ENCODE data around the gene ATP5PF. TPM values are rescaled to one million over a fixed set of nuclear protein-coding genes. Genes with fewer than 3 reads are reported as not detected.

ATP5PF gene
- polyA plus RNA-seq, 1 experiment: 222 TPM

DNA sequence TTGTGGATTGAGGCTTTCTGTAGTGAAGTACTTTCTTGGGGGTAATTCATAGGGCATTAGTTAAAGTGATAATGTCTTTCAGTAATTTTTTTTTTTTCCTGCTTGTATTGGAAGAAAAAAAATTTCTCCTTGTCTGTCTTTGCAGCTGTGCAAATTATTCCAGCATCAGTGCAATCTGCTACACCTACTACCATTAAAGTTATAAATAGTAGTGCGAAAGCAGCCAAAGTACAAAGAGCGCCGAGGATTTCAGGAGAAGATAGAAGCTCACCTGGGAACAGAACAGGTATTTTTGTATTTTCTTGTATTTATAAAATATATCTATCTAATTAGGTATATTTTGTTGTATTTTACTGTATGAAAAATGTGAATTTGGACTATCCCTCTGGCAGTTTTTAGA, 29.4 kb upstream of the ATP5PF start:
- POLR2A ChIA-PET: no interaction called here
- CTCF ChIA-PET: no interaction called here
- TF ChIP-seq, protein P1, sequence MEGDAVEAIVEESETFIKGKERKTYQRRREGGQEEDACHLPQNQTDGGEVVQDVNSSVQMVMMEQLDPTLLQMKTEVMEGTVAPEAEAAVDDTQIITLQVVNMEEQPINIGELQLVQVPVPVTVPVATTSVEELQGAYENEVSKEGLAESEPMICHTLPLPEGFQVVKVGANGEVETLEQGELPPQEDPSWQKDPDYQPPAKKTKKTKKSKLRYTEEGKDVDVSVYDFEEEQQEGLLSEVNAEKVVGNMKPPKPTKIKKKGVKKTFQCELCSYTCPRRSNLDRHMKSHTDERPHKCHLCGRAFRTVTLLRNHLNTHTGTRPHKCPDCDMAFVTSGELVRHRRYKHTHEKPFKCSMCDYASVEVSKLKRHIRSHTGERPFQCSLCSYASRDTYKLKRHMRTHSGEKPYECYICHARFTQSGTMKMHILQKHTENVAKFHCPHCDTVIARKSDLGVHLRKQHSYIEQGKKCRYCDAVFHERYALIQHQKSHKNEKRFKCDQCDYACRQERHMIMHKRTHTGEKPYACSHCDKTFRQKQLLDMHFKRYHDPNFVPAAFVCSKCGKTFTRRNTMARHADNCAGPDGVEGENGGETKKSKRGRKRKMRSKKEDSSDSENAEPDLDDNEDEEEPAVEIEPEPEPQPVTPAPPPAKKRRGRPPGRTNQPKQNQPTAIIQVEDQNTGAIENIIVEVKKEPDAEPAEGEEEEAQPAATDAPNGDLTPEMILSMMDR (IDR thresholded peaks at IDR 0.05; ENCODE audit: low read depth, low read length): no peak

GRCh38 chr21:25760677-25761076, 26.0 kb upstream of the ATP5PF start:
- no peaks in the 10 kb centered on the region for H3K9me3 ChIP-seq (ENCODE audit: control insufficient read depth, insufficient read depth, low read length)
- no peak overlapping the region for H3K4me3 ChIP-seq (ENCODE audit: low read depth, low read length)
- DNase-seq (ENCODE audit: low read depth, low spot score): no peak
- ChIA-PET POLR2A (no interaction called here), CTCF (no interaction called here)
- no peaks in the 10 kb centered on the region for H3K27me3 ChIP-seq (ENCODE audit: control insufficient read depth, insufficient read depth, low read length)
- no peak overlapping the region for H3K27ac ChIP-seq (ENCODE audit: low read depth, low read length)
- TF ChIP-seq, protein P1 (IDR thresholded peaks at IDR 0.05; ENCODE audit: low read depth, low read length): no peak

More for the DNA sequence above, 29.4 kb upstream of the ATP5PF start:
- Histone ChIP-seq H3K27me3 (ENCODE audit: control insufficient read depth, insufficient read depth, low read length) (no peaks in the 10 kb centered on the region), H3K4me3 (ENCODE audit: low read depth, low read length) (no peak overlapping the region), H3K27ac (ENCODE audit: low read depth, low read length) (no peak overlapping the region), H3K9me3 (ENCODE audit: control insufficient read depth, insufficient read depth, low read length) (no peaks in the 10 kb centered on the region)
- DNase-seq (ENCODE audit: low read depth, low spot score): no peak

DNA sequence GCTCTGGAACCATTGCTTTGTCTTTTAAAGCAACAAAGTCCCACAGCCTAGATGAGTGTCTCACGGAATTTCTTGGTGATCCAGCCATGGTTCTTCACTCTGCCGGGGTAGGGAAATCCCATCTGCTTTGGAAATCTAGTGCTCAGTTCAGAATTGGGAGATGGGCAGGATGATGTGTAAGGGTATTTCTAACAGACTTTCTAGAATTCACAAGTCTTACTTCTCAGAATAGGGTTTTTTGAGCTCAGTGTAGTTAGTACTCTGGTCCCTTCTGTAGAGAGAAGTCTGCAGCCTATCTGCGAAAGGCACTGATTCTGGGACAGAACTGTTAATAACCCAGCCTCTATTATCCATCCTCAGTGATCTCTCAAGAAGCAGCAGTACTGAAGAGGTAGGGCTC, 25.4 kb upstream of the ATP5PF start:
- no peaks in the 10 kb centered on the region for H3K27me3 ChIP-seq (ENCODE audit: control insufficient read depth, insufficient read depth, low read length)
- ChIA-PET POLR2A (no interaction called here), CTCF (interaction anchor here (1.3 kb wide), 2 partner anchors 42 to 152 kb away, joined by 4 to 6 read pairs; no protein-coding TSS in a partner anchor)
- no peak overlapping the region for H3K27ac ChIP-seq (ENCODE audit: low read depth, low read length)
- no peak for DNase-seq (ENCODE audit: low read depth, low spot score)
- H3K4me3 ChIP-seq (ENCODE audit: low read depth, low read length): no peak overlapping the region
- H3K9me3 ChIP-seq (ENCODE audit: control insufficient read depth, insufficient read depth, low read length): no peaks in the 10 kb centered on the region
- TF ChIP-seq, protein P1 (IDR thresholded peaks at IDR 0.05; ENCODE audit: low read depth, low read length): no peak

- ChIA-PET POLR2A (no interaction called here), CTCF (interaction anchor here (1.3 kb wide), 2 partner anchors 42 to 151 kb away, joined by 4 to 6 read pairs; no protein-coding TSS in a partner anchor)
- Histone ChIP-seq H3K4me3 (ENCODE audit: low read depth, low read length) (no peak overlapping the region), H3K27me3 (ENCODE audit: control insufficient read depth, insufficient read depth, low read length) (no peaks in the 10 kb centered on the region), H3K9me3 (ENCODE audit: control insufficient read depth, insufficient read depth, low read length) (no peaks in the 10 kb centered on the region), H3K27ac (ENCODE audit: low read depth, low read length) (no peak overlapping the region)
- no peak for DNase-seq (ENCODE audit: low read depth, low spot score)
- TF ChIP-seq, protein P1 (IDR thresholded peaks at IDR 0.05; ENCODE audit: low read depth, low read length): no peak
Observed at GRCh38 chr21:25759573-25759972, 24.9 kb upstream of the ATP5PF start.

DNA sequence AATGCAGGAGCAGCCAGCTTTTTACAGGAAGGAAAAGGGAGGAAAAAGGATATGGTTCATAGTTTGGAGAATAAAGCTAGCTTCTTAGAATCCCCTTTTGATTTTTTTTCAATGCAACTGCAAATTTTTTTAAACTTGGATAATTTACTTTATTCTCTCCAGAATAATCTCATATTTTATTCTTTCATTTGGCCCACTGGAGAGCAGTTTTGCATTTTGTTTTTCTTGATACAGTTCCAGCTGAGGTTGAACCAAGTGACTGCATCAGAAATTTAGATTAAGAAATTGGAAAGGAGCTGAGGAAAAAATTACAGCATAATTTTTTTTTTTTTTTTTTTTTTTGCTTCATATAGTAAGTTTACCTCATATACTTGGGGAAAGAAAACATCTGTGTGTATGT, 22.8 kb upstream of the ATP5PF start:
- no peaks in the 10 kb centered on the region for H3K27me3 ChIP-seq (ENCODE audit: control insufficient read depth, insufficient read depth, low read length)
- no peak overlapping the region for H3K4me3 ChIP-seq (ENCODE audit: low read depth, low read length)
- no peak for DNase-seq (ENCODE audit: low read depth, low spot score)
- no peaks in the 10 kb centered on the region for H3K9me3 ChIP-seq (ENCODE audit: control insufficient read depth, insufficient read depth, low read length)
- no peak overlapping the region for H3K27ac ChIP-seq (ENCODE audit: low read depth, low read length)
- ChIA-PET POLR2A (no interaction called here), CTCF (interaction anchor here (0.8 to 2.2 kb wide), 4 partner anchors 40 to 149 kb away, joined by 4 to 13 read pairs (median 6); no protein-coding TSS in a partner anchor)
- TF ChIP-seq, protein P1 (IDR thresholded peaks at IDR 0.05; ENCODE audit: low read depth, low read length): no peak
